Stimulated activated CD4-positive, alpha-beta T cell treated with anti-CD3 and anti-CD28 coated beads, TNF-alpha, amount 100 ng/mL, for 4 hours (primary cell): ENCODE data around the gene ADK.
"Not testable (repeated sequence)": the region's sequence is repeated elsewhere in the genome, so short reads cannot be mapped to it uniquely, and the experiment has no call there.

ENCODE experiments used
- DNase-seq, 3 experiments: peaks; one replicate each; pipeline ENCODE4 v3.0.0-alpha.2; 2020; ENCODE audit warnings: low read depth in 3 of 3

Gene ADK

GRCh38 chr10:74300074-74300621 is 149.1 kb downstream of the ADK start:
- DNase-seq: not testable (repeated sequence)

DNA sequence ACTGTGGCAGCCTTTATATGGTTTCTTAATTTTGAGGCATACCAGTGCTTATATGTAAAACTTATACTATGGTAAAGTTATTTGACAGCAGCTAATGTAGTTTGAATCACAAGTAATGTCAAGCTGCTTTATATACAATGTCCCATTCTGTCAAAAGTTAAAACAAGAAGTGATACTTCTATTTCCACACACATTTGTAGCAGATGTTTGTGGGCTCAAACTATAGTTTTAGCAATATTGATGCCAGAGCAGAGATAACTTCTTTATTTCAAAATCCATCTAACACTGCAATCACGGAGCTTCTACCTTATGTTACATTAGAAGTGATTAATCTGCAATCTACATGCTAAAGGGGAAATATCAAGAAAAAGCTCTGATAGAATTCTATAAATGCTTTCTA is 149.6 kb downstream of the ADK start:
- DNase-seq: no peak

DNA sequence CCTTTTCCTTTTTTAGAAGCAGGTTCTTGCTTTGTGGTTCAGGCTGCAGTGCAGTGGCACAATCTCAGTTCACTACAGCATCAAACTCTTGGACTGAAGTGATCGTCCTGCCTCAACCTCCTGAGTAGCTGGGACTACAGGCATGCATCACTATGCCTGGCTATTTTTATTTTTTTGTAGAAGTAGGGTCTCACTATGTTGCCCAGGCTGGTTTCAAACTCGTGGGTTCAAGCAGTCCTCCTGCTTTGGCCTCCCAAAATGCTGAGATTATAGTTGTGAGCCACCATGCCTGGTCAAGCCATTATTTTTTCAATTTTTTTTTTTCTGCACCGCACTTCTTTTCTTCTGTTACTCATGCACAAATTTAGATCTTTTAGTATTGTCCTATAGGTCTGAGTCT is 154.7 kb downstream of the ADK start:
- no peak for DNase-seq

DNA sequence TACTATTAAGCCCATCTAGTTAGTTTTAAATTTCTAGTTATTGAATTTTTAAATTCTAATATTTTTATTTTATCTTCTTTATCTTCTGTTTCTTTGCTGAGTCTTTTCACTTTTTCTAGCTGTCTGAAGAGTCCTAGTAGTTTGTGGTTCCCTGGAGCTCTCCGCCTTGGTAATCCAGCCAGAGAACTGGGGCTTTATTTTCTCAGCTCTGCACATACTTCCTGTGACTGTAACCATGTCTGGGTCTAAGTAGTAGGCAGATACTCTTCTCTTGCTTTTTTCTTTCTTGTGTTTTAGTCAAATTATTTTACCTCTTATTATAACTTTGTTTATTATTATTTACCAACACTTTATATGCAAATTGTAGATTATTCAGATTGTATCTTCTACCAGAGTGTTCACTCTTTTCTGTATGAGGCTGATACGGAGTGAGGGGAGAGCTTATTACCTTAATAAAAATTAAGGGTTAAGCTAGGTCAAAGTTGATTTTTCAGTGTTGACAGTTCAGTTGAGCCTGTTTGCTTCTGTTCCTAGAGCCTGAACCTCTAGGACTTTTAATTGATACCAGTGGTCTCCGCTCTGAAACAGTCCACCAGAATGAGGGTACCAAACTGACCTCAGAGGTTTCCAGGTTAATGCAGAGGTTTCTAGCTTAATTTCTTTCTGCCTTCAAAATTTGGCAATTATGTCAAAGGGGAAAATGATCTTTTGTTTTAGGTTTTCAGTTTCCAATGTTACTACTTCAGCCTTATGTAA is 155.4 kb downstream of the ADK start:
- no peak for DNase-seq

- DNase-seq: no peak
Measured at GRCh38 chr10:74307061-74307651, 156.1 kb downstream of the ADK start.

GRCh38 chr10:74310652-74311257 is 159.7 kb downstream of the ADK start:
- DNase-seq: no peak

DNA sequence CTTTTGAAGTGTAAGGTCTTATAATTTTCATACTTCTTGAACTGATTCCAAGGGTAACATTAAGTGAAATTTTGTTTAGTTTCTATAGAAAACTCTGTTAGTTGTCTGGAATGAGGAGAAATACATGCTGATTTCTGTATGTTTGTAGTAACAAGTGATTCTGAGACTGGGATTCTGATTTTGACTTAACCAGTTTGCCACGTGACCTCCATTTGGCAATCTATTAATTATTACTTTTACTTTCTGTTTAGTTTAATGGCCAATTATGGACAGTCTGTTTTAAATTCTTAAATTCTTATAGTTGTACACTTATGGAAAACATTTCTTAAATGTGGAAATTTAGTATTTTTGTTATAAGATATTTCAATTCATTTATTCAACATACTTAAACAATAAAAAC is 163.1 kb downstream of the ADK start:
- DNase-seq: no peak

DNA sequence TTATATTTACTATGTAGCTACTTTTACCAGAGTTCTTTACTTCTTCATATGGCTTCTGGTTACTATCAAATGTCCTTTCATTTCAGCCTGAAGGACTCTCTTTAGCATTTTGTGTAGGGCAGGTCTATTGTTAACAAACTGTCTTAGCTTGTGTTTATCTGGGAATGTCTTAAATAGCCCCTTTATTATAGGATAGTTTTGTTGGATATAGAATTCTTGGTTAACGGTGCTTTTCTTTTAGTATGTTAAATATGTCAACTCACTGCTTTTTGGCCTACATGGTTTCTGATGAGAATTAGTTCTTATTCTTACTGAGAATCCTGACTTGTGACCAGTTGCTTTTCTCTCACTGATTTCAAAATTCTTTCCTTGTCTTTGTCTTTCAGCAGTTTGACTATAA is 169.0 kb downstream of the ADK start:
- DNase-seq: no peak

GRCh38 chr10:74320717-74321116 is 169.7 kb downstream of the ADK start:
- DNase-seq: no peak

DNA sequence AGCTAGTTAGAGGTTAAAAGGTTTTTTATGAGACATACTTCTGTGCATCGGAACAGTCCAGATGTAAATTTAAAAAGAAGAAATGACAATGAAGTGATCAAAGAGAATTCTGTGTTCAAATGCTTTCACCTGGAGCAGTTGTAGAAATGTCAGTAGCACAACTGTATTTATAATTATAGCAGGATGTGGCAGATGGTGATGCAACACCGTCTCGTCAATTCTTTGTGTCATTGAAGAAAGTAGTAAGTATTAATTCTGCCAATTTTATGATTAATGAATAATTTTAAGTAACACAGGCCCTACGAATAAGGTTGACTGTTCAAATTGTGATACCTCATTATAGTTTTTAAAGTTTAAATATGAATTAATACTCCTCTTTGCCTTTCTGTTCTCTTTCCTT is 171.1 kb downstream of the ADK start:
- DNase-seq: no peak

DNA sequence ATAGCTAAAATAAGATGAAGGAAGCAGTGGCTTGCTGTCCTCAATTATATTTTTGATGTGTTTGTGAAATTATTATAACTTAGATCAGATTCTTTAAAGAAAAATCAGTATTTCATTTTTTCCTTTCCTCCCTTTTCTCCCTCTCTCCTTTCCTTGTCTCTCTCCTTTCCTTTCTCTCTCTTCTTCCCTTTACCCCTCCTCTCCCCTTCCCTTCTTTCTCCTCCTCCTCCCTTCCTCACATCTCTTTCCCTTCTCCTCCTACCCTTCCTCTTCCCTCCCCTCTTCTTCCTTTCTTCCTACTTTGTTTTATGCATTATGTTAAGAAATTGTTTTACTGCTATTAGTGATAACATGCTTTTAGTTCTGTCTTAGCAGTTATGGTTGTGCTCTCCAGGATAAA is 171.5 kb downstream of the ADK start:
- no peak for DNase-seq

DNA sequence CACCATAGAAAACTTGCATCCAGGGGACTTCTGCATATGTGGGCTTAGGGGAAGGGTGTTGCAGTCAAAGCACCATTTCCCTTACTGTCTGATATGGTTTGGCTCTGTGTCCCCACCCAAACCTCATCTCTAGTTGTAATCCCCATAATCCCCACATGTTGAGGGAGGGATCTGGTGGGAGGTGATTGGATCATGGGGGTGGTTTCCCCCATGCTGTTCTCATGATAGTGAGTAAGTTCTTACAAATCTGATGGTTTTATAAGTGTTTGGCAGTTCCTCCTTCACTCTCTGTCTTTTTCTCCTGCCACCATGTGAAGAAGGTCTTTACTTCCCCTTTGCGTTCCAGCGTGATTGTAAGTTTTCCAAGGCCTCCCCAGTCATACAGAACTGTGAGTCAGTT is 177.4 kb downstream of the ADK start:
- no peak for DNase-seq

DNA sequence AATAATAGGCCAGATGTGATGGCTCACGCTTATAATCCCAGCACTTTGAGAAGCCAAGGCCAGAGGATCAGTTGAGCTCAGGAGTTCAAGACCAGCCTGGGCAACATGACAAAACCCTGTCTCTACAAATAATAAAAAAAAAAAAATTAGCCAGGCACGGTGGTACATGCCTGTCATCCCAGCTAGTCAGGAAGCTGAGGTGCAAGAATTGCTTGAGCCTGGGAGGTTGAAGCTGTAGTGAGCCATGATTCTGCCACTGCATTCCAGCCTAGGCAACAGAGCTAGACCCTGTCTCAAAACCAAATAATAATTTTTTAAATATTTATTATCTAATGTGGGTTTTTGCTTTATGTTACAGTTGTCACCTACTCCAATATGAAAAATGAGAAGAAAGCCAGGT is 178.9 kb downstream of the ADK start:
- no peak for DNase-seq

DNA sequence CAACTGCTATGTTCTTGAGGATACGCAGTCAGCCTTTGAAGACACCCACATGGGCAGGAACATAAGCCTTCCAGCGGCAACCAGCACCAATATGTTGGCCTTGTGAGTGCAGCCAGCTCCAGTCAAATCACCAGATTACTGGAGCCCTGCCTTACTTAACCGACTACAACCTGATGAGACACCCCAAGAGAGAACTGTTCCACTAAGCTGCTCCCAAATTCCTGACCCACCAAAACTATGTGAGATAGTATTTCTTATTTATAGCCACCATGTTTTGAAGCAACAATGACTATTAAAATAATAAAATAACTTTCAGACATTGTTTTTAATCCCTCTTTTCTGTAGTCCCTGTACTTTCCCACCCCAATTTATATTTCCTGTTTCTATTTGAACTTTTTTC is 179.6 kb downstream of the ADK start:
- no peak for DNase-seq

DNA sequence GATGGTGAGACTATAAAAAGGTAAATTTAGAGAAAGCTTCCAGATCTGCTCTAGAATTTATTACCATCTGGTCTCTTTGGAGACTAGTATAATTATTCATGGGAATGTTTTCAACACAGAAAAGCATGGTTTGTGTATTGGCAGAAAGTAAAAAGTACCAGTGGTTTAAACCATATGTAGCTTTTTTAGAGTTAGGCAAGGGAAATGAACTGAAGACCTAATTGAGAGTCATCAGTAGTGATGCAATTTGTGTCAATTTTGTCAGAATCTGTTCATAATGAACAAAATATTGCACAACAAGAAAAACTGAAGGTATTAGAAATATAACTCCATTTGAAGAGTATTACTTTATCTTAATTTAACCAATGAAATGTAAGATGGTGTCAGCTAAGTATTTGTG is 181.4 kb downstream of the ADK start:
- no peak for DNase-seq

GRCh38 chr10:74333174-74333573 is 182.2 kb downstream of the ADK start:
- no peak for DNase-seq

- no peak for DNase-seq
Measured at GRCh38 chr10:74334221-74334620, 183.2 kb downstream of the ADK start.

DNA sequence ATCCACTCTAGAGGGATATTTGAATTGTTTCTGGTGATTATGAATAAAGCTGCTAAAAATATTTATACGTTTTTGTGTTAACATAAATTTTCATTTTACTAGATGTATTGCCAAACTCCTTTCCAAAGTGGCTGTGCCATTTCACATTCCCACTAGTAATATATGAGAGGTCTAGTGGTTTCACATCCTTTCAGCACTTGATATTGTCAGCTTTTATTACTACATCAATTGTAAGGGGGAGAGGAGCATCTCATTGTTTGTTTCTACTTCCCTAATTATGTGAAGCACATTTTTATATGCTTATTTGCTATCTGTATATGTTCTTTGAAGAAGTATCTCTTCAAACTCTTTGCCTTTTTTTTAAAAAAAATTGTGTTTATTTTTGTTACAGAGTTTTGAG is 184.5 kb downstream of the ADK start:
- no peak for DNase-seq

GRCh38 chr10:74337330-74338016 is 186.5 kb downstream of the ADK start:
- no peak for DNase-seq

GRCh38 chr10:74342991-74343390 is 192.0 kb downstream of the ADK start:
- no peak for DNase-seq

DNA sequence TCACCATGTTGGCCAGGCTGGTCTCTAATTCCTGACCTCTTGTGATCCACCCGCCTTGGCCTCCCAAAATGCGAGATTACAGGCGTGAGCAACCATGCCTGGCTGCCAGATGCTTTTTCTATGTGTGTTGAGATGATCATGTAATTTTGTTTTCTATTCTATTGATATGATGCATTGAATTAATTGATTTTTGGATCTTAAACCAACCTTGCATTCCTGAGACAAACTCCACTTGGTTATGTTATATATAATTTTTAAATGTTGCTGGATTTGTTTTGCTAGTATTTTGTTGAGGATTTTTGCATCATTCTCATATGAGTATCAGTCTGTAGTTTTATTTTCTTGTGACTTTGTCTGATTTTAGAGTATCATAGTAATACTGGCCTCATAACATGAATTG is 192.8 kb downstream of the ADK start:
- DNase-seq: no peak

- no peak for DNase-seq
Measured at GRCh38 chr10:74344306-74344705, 193.3 kb downstream of the ADK start.

- no peak for DNase-seq
Measured at GRCh38 chr10:74347522-74347921, 196.5 kb downstream of the ADK start.
